Measurements from ENCODE around the gene PRIMA1.

Gene PRIMA1

GRCh38 chr14:93700928-93701327 lies 87.4 kb downstream of the PRIMA1 start:
- H3K4me3 ChIP-seq (replicated peaks; ENCODE audit: low read depth, low read length) = no peak overlapping the region
- TF ChIP-seq CTCF (IDR thresholded peaks at IDR 0.05; ENCODE audit: low read depth, low read length, missing control alignments) = no peak
- DNase-seq (ENCODE audit: extremely low read depth, low read depth) = no peak

- no peak for TF ChIP-seq CTCF (IDR thresholded peaks at IDR 0.05; ENCODE audit: low read depth, low read length, missing control alignments)
- DNase-seq (ENCODE audit: extremely low read depth, low read depth) = no peak
- H3K4me3 ChIP-seq (replicated peaks; ENCODE audit: low read depth, low read length) = no peak overlapping the region
These were observed 94.4 kb downstream of the PRIMA1 start for GRCh38 chr14:93693914-93694313.

- no peak overlapping the region for H3K4me3 ChIP-seq (replicated peaks; ENCODE audit: low read depth, low read length)
- no peak for DNase-seq (ENCODE audit: extremely low read depth, low read depth)
- no peak for TF ChIP-seq CTCF (IDR thresholded peaks at IDR 0.05; ENCODE audit: low read depth, low read length, missing control alignments)
These were observed 97.1 kb downstream of the PRIMA1 start for GRCh38 chr14:93691042-93691780.

- no peak for TF ChIP-seq CTCF (IDR thresholded peaks at IDR 0.05; ENCODE audit: low read depth, low read length, missing control alignments)
- H3K4me3 ChIP-seq (replicated peaks; ENCODE audit: low read depth, low read length) = no peak overlapping the region
- DNase-seq (ENCODE audit: extremely low read depth, low read depth) = no peak
These were observed 98.1 kb downstream of the PRIMA1 start for GRCh38 chr14:93690146-93690545.

GRCh38 chr14:93688820-93689219 lies 99.5 kb downstream of the PRIMA1 start:
- DNase-seq (ENCODE audit: extremely low read depth, low read depth) = no peak
- no peak overlapping the region for H3K4me3 ChIP-seq (replicated peaks; ENCODE audit: low read depth, low read length)
- no peak for TF ChIP-seq CTCF (IDR thresholded peaks at IDR 0.05; ENCODE audit: low read depth, low read length, missing control alignments)

GRCh38 chr14:93688239-93688666 lies 100.0 kb downstream of the PRIMA1 start:
- H3K4me3 ChIP-seq (replicated peaks; ENCODE audit: low read depth, low read length) = no peak overlapping the region
- DNase-seq (ENCODE audit: extremely low read depth, low read depth) = no peak
- no peak for TF ChIP-seq CTCF (IDR thresholded peaks at IDR 0.05; ENCODE audit: low read depth, low read length, missing control alignments)

- no peak for TF ChIP-seq CTCF (IDR thresholded peaks at IDR 0.05; ENCODE audit: low read depth, low read length, missing control alignments)
- no peak overlapping the region for H3K4me3 ChIP-seq (replicated peaks; ENCODE audit: low read depth, low read length)
- no peak for DNase-seq (ENCODE audit: extremely low read depth, low read depth)
These were observed 102.0 kb downstream of the PRIMA1 start for GRCh38 chr14:93686268-93686667.
